Neural cell (in vitro differentiated cells): ENCODE data around the gene OR13G1.

ENCODE experiments used
- EP300 ChIP-seq: fragments of 450-650 bp; conservative IDR thresholded peaks from 2 replicates; pipeline ENCODE4 v1.6.1; 2014; ENCODE audit warnings: antibody characterized with exemption, mild to moderate bottlenecking, moderate library complexity; ENCODE audit not compliant: poor library complexity, severe bottlenecking
- EZH2 ChIP-seq: fragments of 200-600, 300-800 bp; shearing (Covaris generic), sonication (generic); IDR thresholded peaks from 2 replicates; pipeline ENCODE4 v1.6.1; 2014; ENCODE audit warnings: antibody characterized with exemption, low read length, borderline replicate concordance, mild to moderate bottlenecking; ENCODE audit not compliant: insufficient read depth, poor library complexity, severe bottlenecking
- MXI1 ChIP-seq: fragments of 450-650 bp; conservative IDR thresholded peaks from 2 replicates; pipeline ENCODE4 v1.6.1; 2014; ENCODE audit warnings: antibody characterized with exemption, mild to moderate bottlenecking; ENCODE audit not compliant: poor library complexity, severe bottlenecking
- POLR2AphosphoS5 ChIP-seq: IDR thresholded peaks from 2 replicates; pipeline ENCODE4 v1.6.1; 2012
- RAD21 ChIP-seq: fragments of 450-650 bp; conservative IDR thresholded peaks from 2 replicates; pipeline ENCODE4 v1.6.1; 2014; ENCODE audit warnings: antibody characterized with exemption, mild to moderate bottlenecking, moderate library complexity
- SMC3 ChIP-seq: fragments of 450-650 bp; conservative IDR thresholded peaks from 2 replicates; pipeline ENCODE4 v1.6.1; 2014; ENCODE audit warnings: antibody characterized with exemption, mild to moderate bottlenecking, moderate library complexity; ENCODE audit not compliant: poor library complexity
- TF ChIP-seq, protein P1 (sequence below): fragments of 450-650 bp; IDR thresholded peaks from 2 replicates; pipeline ENCODE4 v1.5.1; 2014; ENCODE audit warnings: antibody characterized with exemption, mild to moderate bottlenecking, moderate library complexity; ENCODE audit not compliant: poor library complexity, severe bottlenecking

DNA sequence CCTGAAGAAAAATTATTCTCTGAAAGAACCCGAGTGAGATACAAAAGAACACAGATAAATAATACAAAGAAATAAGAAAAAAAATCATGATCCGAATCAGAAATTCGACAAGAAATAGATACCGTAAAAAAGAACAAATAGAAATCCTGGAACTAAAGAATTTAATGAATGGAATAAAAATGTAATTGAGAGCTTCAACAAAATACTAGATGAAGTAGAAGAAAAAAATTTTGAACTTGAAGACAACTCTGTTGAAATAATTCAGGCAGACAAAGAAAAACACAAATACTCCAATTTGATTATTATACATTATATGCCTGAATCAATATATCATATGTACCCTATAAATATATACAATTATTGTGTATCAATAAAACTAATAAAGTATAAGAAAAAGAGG lies 41.7 kb upstream of the OR13G1 start:
- TF ChIP-seq, protein P1, sequence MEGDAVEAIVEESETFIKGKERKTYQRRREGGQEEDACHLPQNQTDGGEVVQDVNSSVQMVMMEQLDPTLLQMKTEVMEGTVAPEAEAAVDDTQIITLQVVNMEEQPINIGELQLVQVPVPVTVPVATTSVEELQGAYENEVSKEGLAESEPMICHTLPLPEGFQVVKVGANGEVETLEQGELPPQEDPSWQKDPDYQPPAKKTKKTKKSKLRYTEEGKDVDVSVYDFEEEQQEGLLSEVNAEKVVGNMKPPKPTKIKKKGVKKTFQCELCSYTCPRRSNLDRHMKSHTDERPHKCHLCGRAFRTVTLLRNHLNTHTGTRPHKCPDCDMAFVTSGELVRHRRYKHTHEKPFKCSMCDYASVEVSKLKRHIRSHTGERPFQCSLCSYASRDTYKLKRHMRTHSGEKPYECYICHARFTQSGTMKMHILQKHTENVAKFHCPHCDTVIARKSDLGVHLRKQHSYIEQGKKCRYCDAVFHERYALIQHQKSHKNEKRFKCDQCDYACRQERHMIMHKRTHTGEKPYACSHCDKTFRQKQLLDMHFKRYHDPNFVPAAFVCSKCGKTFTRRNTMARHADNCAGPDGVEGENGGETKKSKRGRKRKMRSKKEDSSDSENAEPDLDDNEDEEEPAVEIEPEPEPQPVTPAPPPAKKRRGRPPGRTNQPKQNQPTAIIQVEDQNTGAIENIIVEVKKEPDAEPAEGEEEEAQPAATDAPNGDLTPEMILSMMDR, result no peak
- TF ChIP-seq RAD21, result no peak
- TF ChIP-seq EZH2, result no peak
- no peak for TF ChIP-seq POLR2AphosphoS5
- no peak for TF ChIP-seq MXI1
- no peak for TF ChIP-seq EP300
- TF ChIP-seq SMC3, result no peak
